ENCODE results near the gene RPL22. TPM values are rescaled to one million over a fixed set of nuclear protein-coding genes. Genes with fewer than 3 reads are reported as not detected.

Gene RPL22
- polyA plus RNA-seq (2011; rRNA removed) (76.9 and 216 TPM in 2 replicates), polyA minus RNA-seq (2011; rRNA and poly(A)+ RNA removed) (16.1 and 19.3 TPM in 2 replicates)

DNA sequence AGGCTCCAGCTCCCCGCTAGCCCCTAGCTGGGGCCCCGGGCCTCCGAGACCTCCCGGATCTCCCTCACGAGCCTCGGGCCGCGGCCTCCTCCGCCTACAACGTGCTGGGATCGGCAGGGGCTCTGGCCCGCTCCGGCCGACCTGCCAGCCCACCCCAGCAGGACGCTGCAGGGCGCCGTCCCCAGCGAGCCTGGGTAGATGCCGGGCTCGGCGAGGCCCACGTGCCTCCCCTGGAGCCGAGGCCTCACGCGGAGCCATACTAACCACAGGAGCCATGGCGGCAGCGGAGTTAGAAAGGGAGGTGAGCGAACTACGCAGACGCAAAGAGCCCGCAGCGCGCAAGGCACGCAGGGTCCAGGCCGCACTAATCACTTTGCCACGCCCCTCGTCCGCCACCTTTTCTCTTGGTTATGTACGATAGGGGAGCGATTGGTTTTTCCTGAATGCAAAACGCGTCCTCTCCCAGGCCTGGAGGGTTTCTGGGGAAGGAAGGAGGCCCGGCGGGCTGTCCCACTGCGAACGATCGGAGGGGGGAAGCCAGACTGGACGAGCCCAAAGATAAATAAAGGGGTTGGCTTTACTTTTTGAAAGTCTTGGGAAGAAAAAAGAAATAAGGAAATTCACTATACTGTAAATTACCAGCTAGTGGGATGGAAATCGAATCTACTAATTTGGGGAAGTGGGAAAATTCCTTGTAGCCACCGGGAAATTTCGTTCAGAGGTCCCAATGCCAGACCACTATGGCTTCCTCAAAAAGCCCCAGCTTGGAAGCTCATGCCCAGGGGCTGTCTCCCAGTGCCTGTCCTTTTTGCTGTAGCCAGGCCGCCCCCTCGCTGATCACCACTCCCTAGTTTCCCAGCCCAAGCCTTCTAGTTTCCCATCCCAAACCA is at the start of gene RPL22:
RPL22 (minus strand) TSS at position 298 of the 890 bp plus-strand sequence; CDS start at position 276, 22 bp downstream.
- peak within 1 kb of the TSS; percentile 98 for H3K4me3 ChIP-seq (ENCODE audit: low read depth, low read length)
- peaks cover 5% of the 10 kb centered on the region for H3K36me3 ChIP-seq (ENCODE audit: control insufficient read depth, insufficient read depth, low read length)
- no peaks in the 10 kb centered on the region for H3K27me3 ChIP-seq (ENCODE audit: control insufficient read depth, insufficient read depth, low read length)
- TF ChIP-seq, protein P1, sequence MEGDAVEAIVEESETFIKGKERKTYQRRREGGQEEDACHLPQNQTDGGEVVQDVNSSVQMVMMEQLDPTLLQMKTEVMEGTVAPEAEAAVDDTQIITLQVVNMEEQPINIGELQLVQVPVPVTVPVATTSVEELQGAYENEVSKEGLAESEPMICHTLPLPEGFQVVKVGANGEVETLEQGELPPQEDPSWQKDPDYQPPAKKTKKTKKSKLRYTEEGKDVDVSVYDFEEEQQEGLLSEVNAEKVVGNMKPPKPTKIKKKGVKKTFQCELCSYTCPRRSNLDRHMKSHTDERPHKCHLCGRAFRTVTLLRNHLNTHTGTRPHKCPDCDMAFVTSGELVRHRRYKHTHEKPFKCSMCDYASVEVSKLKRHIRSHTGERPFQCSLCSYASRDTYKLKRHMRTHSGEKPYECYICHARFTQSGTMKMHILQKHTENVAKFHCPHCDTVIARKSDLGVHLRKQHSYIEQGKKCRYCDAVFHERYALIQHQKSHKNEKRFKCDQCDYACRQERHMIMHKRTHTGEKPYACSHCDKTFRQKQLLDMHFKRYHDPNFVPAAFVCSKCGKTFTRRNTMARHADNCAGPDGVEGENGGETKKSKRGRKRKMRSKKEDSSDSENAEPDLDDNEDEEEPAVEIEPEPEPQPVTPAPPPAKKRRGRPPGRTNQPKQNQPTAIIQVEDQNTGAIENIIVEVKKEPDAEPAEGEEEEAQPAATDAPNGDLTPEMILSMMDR (IDR thresholded peaks at IDR 0.05; ENCODE audit: insufficient read depth, low read depth, low read length), result no peak
- CTCF ChIA-PET, result interaction anchor here (0.9 to 2.9 kb wide), 6 partner anchors 12 to 47 kb away, joined by 3 to 17 read pairs (median 6); no protein-coding TSS in a partner anchor
- DNase-seq (ENCODE audit: low read depth), result peak; percentile 95
- POLR2A ChIA-PET, result no interaction called here

DNA sequence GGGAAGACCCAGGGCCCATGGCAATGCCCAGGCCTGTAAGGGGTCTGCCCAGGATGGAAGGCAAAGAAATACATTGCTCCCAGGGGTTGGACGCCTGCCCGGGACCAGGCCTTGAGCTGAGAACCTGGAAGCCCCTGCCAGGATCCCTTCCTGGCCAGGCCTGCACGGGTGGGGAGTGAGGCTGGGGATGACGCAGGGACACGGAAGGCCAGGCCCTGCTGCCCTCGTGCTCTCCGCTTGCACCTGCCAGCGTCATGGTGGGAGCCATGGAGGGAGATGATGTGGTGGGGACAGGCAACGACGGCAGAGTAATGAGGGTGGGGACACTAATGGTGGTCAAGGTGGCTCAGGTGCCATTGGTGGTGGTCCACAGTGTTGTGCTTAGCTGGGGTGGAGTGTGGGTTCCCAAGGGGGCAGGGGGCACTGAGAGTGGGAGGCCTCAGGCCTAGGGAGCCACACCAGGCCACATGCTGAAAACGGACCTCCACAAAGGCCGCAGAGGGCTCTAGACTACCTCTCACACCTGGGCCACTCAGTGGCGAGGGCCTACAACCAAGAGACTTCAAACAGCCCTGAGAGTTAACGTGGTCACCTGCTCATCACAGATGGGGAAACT is 48.9 kb upstream of the RPL22 start:
- ChIA-PET POLR2A (no interaction called here), CTCF (interaction anchor here (0.7 to 9.1 kb wide), 13 partner anchors 13 to 228 kb away, joined by 3 to 264 read pairs (median 3); partner anchors contain the start of gene ICMT)
- Histone ChIP-seq H3K4me3 (ENCODE audit: low read depth, low read length) (no peak overlapping the region), H3K27me3 (ENCODE audit: control insufficient read depth, insufficient read depth, low read length) (peaks cover 12% of the 10 kb centered on the region), H3K36me3 (ENCODE audit: control insufficient read depth, insufficient read depth, low read length) (no peaks in the 10 kb centered on the region; the same call in 1 of the 2 replicates)
- TF ChIP-seq, protein P1 (IDR thresholded peaks at IDR 0.05; ENCODE audit: insufficient read depth, low read depth, low read length), result no peak
- no peak for DNase-seq (ENCODE audit: low read depth)

DNA sequence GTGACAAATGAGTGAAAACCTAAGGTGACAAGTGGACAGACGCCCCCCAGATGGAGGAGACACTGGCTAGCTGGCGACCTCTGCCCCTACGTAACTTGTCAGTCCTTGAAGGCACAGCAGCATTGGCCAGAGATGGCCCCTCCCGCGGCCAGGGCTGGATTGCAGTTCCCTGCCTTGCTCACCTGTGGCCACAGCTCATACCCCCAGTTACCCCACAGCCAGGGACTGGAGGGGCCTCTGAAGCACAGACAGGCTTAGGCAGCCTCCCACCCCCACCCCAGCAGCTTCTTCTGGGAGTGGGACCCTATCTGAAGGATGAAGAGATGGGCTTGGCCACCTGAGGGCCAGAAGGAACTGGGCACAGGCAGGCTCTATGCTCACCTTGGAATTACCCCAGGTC is 48.3 kb upstream of the RPL22 start:
- CTCF ChIA-PET, result interaction anchor here (0.7 to 9.1 kb wide), 38 partner anchors 8 to 229 kb away, joined by 3 to 264 read pairs (median 5); partner anchors contain the start of gene ICMT
- H3K4me3 ChIP-seq (ENCODE audit: low read depth, low read length), result no peak overlapping the region
- H3K36me3 ChIP-seq (ENCODE audit: control insufficient read depth, insufficient read depth, low read length), result no peaks in the 10 kb centered on the region; the same call in 1 of the 2 replicates
- POLR2A ChIA-PET, result no interaction called here
- peaks cover 18% of the 10 kb centered on the region for H3K27me3 ChIP-seq (ENCODE audit: control insufficient read depth, insufficient read depth, low read length)
- TF ChIP-seq, protein P1 (IDR thresholded peaks at IDR 0.05; ENCODE audit: insufficient read depth, low read depth, low read length), result no peak
- no peak for DNase-seq (ENCODE audit: low read depth)

DNA sequence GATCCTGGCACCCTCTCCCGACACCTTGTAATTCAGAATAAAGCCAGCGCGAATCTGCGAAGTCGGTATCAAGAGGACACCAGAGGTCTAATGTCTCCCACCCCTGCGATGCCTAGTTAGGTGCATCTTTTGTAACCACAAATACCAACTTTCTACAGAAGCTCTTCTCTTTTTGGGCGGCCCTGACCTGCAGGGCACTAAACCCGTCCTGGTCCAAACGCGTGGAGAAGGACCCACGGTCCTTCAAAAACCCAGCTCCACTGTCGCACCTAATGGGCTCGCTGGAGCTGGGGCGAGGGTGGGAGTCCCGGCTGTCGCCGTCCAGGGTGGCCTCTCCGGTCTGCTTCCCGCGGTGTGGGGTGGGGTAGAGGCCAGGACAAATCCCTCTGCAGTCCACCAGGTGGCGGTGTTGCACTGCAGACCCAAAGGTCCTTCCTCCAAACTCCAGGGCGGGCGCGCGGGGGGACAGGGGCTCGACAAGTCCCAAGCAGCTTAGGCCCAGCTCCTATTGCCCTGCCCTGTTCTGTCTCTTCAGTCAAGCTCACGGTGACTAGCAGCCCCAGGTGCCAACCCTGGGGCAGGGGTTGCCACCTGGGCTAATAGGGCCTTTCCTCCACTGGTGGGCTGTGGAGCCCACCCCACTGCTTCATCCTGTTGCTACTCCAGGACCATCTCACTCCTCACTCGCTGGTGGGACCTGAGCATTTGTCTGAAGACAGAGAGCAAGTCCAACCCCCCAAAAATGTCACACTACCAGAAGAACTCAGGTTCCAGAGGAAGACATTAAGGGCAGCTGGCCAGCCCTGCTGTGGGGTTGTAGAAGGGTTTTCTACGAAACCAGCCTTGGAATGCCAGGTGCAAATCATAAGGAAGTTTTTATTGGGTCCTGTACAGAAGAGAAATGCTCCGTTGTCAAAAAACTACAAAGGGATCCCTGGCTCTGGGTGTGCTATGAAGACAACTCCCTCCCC is 47.4 kb upstream of the RPL22 start:
- DNase-seq (ENCODE audit: low read depth), result no peak
- TF ChIP-seq, protein P1 (IDR thresholded peaks at IDR 0.05; ENCODE audit: insufficient read depth, low read depth, low read length), result peak; percentile 90
- Histone ChIP-seq H3K27me3 (ENCODE audit: control insufficient read depth, insufficient read depth, low read length) (peaks cover 19% of the 10 kb centered on the region), H3K36me3 (ENCODE audit: control insufficient read depth, insufficient read depth, low read length) (no peaks in the 10 kb centered on the region; the same call in 1 of the 2 replicates), H3K4me3 (ENCODE audit: low read depth, low read length) (no peak overlapping the region)
- CTCF ChIA-PET, result interaction anchor here (0.5 to 9.1 kb wide), 65 partner anchors 9 to 736 kb away, joined by 3 to 264 read pairs (median 5); partner anchors contain the start of genes ICMT and RPL22
- POLR2A ChIA-PET, result no interaction called here

Data from BJ (cell line).